Mesothelial cell of epicardium (in vitro differentiated cells): ENCODE measurements around the gene SLC22A12. TPM values are rescaled to one million over a fixed set of nuclear protein-coding genes. Genes with fewer than 3 reads are reported as not detected.
A peak's percentile ranks its signal among the peaks of the same experiment; 100 is the strongest.

ENCODE experiments used
- DNase-seq, 2 experiments: peaks; one replicate each; pipeline ENCODE4 v3.0.0; 2021; ENCODE audit warnings: low spot score in 2 of 2; ENCODE audit not compliant: unreplicated experiment in 2 of 2
- H3K27ac Mint-ChIP-seq: 2 replicates; pipeline ENCODE4 v1.8.0; 2021; ENCODE audit warnings: mixed read lengths
- H3K27me3 Mint-ChIP-seq: 2 replicates; pipeline ENCODE4 v1.8.0; 2021; ENCODE audit warnings: low read depth, mixed read lengths
- H3K36me3 Mint-ChIP-seq: 2 replicates; pipeline ENCODE4 v1.8.0; 2021; ENCODE audit warnings: mixed read lengths
- H3K4me1 Mint-ChIP-seq: 2 replicates; pipeline ENCODE4 v1.8.0; 2021; ENCODE audit warnings: mixed read lengths
- H3K4me3 Mint-ChIP-seq: 2 replicates; pipeline ENCODE4 v1.8.0; 2021; ENCODE audit warnings: mild to moderate bottlenecking, moderate library complexity, mixed read lengths
- H3K9me3 Mint-ChIP-seq: 2 replicates; pipeline ENCODE4 v1.8.0; 2021; ENCODE audit warnings: mixed read lengths
- total RNA-seq: library from RNA; stranded (reverse); gene quantifications from 3 replicates; pipeline ENCODE4 v1.2.1, GENCODE V29; 2021
- TF ChIP-seq, protein P1 (sequence below): fragments of 200-600 bp; sonication (generic); IDR thresholded peaks from one replicate; pipeline ENCODE4 v1.5.0; 2021; ENCODE audit warnings: antibody characterized with exemption; ENCODE audit not compliant: unreplicated experiment

Gene SLC22A12
- total RNA-seq, 1 donor from 2014 or later, result not detected

DNA sequence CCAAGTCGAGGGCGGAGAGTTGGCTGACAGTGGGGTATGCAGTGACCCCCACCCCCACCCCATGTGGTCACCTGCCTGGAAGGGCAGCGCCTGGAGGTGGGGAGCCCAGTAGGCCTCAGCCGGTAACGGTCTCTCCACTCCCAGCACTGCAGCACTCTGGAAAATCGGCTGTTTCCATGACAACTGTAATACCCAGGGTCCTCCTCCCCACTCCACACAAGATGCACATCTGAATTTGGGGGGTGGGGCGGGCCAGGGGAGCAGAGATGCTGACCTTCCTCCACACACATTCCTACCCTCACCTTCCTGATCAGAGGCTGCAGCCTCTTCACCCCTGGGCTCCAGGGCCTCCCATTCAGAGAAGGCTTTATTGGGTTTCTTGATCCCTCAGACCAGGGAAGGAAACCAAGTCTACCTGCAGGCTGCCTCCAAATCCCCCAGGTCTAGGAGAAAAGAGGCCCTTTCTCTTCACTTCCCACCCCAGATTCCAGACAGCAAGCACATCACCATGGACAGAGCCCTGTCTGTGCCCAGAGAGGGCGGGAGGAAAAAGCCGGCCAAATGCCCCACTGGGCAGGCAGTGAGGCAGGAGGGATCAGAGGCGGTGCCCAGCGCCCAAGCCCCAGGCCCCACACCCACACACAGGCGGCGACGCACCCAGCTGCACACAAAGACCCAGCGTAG lies 46.5 kb downstream of the SLC22A12 start:
- peaks cover 38% of the 10 kb centered on the region for H3K27me3 Mint-ChIP-seq
- no peak overlapping the region for H3K27ac Mint-ChIP-seq
- no peak for DNase-seq
- H3K9me3 Mint-ChIP-seq, result no peaks in the 10 kb centered on the region
- peaks cover 6% of the 10 kb centered on the region for H3K4me1 Mint-ChIP-seq
- H3K36me3 Mint-ChIP-seq, result no peaks in the 10 kb centered on the region
- TF ChIP-seq, protein P1, sequence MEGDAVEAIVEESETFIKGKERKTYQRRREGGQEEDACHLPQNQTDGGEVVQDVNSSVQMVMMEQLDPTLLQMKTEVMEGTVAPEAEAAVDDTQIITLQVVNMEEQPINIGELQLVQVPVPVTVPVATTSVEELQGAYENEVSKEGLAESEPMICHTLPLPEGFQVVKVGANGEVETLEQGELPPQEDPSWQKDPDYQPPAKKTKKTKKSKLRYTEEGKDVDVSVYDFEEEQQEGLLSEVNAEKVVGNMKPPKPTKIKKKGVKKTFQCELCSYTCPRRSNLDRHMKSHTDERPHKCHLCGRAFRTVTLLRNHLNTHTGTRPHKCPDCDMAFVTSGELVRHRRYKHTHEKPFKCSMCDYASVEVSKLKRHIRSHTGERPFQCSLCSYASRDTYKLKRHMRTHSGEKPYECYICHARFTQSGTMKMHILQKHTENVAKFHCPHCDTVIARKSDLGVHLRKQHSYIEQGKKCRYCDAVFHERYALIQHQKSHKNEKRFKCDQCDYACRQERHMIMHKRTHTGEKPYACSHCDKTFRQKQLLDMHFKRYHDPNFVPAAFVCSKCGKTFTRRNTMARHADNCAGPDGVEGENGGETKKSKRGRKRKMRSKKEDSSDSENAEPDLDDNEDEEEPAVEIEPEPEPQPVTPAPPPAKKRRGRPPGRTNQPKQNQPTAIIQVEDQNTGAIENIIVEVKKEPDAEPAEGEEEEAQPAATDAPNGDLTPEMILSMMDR, result no peak
- H3K4me3 Mint-ChIP-seq, result peak overlapping the region; percentile 57

DNA sequence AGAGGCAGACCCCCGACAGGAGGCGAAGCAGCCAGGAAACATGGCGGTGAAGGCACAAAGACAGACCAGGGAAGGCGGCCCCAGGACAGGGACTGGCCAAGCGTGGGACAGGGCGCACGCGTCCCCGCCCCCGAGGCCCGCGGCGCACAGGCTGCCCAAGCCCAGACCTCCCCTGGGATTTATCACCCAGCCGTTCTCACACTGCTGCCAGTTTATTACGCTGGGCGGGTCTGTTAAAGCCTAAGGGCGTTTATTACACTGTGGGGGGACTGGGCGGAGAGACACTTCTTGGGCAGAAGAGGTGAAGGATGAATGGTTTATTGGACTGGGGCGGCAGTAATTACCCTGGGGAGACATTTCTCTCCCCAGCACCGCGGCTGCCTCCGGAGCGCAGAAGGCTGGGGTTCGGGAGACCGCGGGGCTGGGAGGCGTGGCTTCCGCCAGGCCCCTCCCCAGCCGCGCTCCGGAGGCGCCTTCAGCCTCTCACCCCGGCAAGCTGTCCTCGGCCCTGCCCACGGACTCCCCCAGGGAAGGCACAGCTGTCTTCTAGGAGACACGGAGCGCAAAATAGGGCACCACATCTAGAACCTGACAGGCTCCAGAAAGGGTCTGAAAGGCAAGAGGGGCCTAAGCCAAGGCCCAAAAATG lies 47.1 kb downstream of the SLC22A12 start:
- H3K9me3 Mint-ChIP-seq, result no peaks in the 10 kb centered on the region
- no peaks in the 10 kb centered on the region for H3K36me3 Mint-ChIP-seq
- TF ChIP-seq, protein P1, result no peak
- DNase-seq, result peak in 1 of 2 experiments; percentile 50
- peaks cover 6% of the 10 kb centered on the region for H3K4me1 Mint-ChIP-seq
- peaks cover 39% of the 10 kb centered on the region for H3K27me3 Mint-ChIP-seq
- no peak overlapping the region for H3K27ac Mint-ChIP-seq
- peak overlapping the region; percentile 57 for H3K4me3 Mint-ChIP-seq

DNA sequence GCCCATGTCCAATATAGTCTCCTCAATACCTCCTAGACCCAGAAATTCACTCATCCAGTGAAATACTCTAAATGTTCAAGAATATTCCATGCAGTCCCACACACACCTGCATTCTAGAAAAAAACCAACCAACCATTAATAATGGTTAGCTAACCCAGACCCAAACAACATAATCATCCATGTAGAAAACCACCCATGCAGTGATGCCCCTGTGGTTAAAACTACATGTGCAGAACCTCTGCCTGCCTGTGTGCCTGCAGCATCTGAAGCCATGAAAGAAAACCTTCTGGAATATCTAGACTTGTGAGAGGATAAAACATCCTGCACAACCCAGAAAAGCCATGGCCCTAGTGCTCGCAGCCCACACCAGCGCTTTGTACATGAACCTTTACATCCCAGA lies 47.8 kb downstream of the SLC22A12 start:
- no peak for DNase-seq
- TF ChIP-seq, protein P1, result no peak
- Mint-ChIP-seq H3K36me3 (no peaks in the 10 kb centered on the region), H3K9me3 (no peaks in the 10 kb centered on the region), H3K27me3 (peaks cover 35% of the 10 kb centered on the region), H3K4me1 (peaks cover 9% of the 10 kb centered on the region), H3K4me3 (no peak overlapping the region), H3K27ac (no peak overlapping the region)

DNA sequence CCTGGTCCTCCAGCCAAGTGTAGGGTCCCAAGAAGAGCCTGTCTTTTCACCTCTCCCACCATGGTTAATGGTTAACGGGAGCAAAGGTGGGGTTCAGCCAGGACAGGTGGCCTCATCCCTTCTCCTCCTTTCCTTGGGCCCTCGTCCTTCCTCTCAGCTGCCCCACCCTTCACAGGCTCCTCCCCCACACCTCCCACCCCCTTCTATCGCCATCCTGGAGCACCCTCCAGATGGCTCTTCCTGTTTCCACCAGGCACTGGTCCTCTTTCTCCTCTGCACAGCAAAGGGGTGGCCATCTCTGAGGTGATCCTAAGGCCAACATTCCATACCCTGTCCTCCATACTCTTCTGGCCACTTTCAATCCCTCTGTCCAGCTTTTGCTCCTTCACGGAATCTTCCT lies 48.9 kb downstream of the SLC22A12 start:
- no peaks in the 10 kb centered on the region for H3K36me3 Mint-ChIP-seq
- H3K27ac Mint-ChIP-seq, result no peak overlapping the region
- H3K4me3 Mint-ChIP-seq, result no peak overlapping the region
- DNase-seq, result no peak
- H3K4me1 Mint-ChIP-seq, result peaks cover 18% of the 10 kb centered on the region
- TF ChIP-seq, protein P1, result no peak
- H3K9me3 Mint-ChIP-seq, result no peaks in the 10 kb centered on the region
- H3K27me3 Mint-ChIP-seq, result peaks cover 36% of the 10 kb centered on the region

DNA sequence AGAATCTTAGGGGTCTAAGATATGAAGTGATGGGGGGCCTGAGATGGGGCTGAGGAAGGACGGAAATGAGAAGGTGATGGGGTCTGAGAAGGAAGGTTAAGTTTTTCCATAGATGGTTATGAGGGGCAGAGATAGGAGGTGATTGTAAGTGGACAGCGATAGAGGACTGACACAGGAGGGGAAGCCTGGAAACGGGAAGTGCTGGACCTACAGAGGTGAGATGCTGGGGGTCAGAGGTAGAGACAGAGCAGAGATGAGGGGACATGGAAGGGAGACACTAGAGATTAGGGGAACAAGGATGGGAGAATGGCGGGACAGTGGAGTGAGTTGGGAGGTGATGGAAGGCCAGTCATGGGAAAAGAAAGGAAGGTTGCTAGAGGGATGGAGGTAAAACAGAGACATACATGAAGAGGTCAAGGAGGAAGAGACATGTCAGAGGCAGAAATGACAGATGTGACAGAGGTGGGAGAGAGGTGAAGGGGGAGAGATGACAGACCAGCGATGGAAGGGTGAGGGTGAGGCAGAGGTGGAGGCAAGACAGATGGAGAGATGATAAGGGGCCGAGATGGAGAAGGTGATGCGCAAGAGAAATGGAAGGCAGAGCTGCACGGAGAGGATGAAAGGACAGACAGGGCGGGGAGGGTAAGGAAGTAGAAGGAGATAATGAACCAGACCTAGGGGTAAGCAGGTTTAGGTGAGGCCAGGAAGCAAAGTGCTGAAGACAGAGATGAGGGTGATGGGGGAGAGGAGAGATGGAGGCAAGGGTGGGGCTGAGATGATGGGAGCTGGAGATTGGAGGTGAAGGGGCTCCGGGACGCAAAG lies 50.8 kb downstream of the SLC22A12 start:
- H3K4me1 Mint-ChIP-seq, result peaks cover 20% of the 10 kb centered on the region
- no peaks in the 10 kb centered on the region for H3K36me3 Mint-ChIP-seq
- TF ChIP-seq, protein P1, result no peak
- H3K27me3 Mint-ChIP-seq, result peaks cover 46% of the 10 kb centered on the region
- no peak for DNase-seq
- H3K4me3 Mint-ChIP-seq, result no peak overlapping the region
- no peaks in the 10 kb centered on the region for H3K9me3 Mint-ChIP-seq
- no peak overlapping the region for H3K27ac Mint-ChIP-seq
